Mucosa of descending colon (tissue), 3 donors: ENCODE measurements around the gene HOXD11. TPM values are rescaled to one million over a fixed set of nuclear protein-coding genes. Genes with fewer than 3 reads are reported as not detected.
A peak's percentile ranks its signal among the peaks of the same experiment; 100 is the strongest.

Source experiments
- ATAC-seq: fragments of 200-7000 bp; cut with Tn5 transposase; one replicate; pipeline ENCODE4 v1.9.1; 2020; ENCODE audit warnings: mild to moderate bottlenecking, moderate library complexity
- DNase-seq, 3 donors: peaks; one replicate each; pipeline ENCODE4 v3.0.0-alpha.2; 2020
- H3K36me3 ChIP-seq: fragments of 200-600 bp; one replicate; pipeline ENCODE4 v1.8.0; 2021; ENCODE audit warnings: low read depth, mild to moderate bottlenecking
- H3K4me1 ChIP-seq: fragments of 200-600 bp; one replicate; pipeline ENCODE4 v1.8.0; 2021; ENCODE audit warnings: low read depth, mild to moderate bottlenecking
- H3K4me3 ChIP-seq: fragments of 200-600 bp; one replicate; pipeline ENCODE4 v1.8.0; 2021; ENCODE audit warnings: mild to moderate bottlenecking
- H3K9me3 ChIP-seq: fragments of 200-600 bp; one replicate; pipeline ENCODE4 v1.8.0; 2021; ENCODE audit warnings: mild to moderate bottlenecking
- CTCF ChIP-seq: fragments of 200-600 bp; IDR thresholded peaks from one replicate; pipeline ENCODE4 v1.8.0; 2022; ENCODE audit warnings: antibody characterized with exemption, mild to moderate bottlenecking
- intact Hi-C, 2 donors: fragments of 100-400 bp; cut with DNase I in 1 of 2; cut with micrococcal nuclease in 1 of 2; formaldehyde crosslinking; loops; one replicate each; pipeline versions ENCODE4 v1.11.0 to v1.11.1; 2022; cut with DNase I, micrococcal nuclease
- total RNA-seq, 3 donors: library from RNA; stranded (reverse); fragmentation: NEBNext Ultra II Directional in 2 of 3; extraction: Animal tissue kit (Norgen Biotek cat#: 25700) in 2 of 3; gene quantifications; one replicate each; pipeline versions ENCODE4 v1.2.1 to v1.2.4, GENCODE V29; 2021 to 2023
- donor health status: DM: no; HTN: no; CAD: no; lungs with moderate emphysema.
- donor health status: DM: no; HTN: no; CAD: no.
- donor health status: DM: no; HTN: yes; CAD: no.

Gene HOXD11
- total RNA-seq, 3 donors from 2014 or later: 1.2 to 2.1 (median 2.1) TPM

GRCh38 chr2:176097820-176098365 lies 9.2 kb upstream of the HOXD11 start:
- no peak for ATAC-seq
- Histone ChIP-seq H3K4me3 (no peak overlapping the region), H3K4me1 (peaks cover 24% of the 10 kb centered on the region), H3K36me3 (no peaks in the 10 kb centered on the region), H3K9me3 (no peaks in the 10 kb centered on the region)
- DNase-seq: no peak
- intact Hi-C loops: loop anchor here in 1 of 2 donors (5.0 kb wide), 1 partner anchor 406 kb away; no protein-coding TSS in a partner anchor
- TF ChIP-seq CTCF: no peak

- Histone ChIP-seq H3K4me1 (peaks cover 17% of the 10 kb centered on the region), H3K9me3 (no peaks in the 10 kb centered on the region), H3K4me3 (no peak overlapping the region), H3K36me3 (no peaks in the 10 kb centered on the region)
- ATAC-seq: no peak
- intact Hi-C loops: loop anchor here in 1 of 2 donors (5.0 kb wide), 1 partner anchor 406 kb away; no protein-coding TSS in a partner anchor
- DNase-seq: no peak
- no peak for TF ChIP-seq CTCF
These were observed 8.5 kb upstream of the HOXD11 start for GRCh38 chr2:176098366-176099158.

GRCh38 chr2:176099159-176099727 lies 7.8 kb upstream of the HOXD11 start:
- no peak for DNase-seq
- no peak overlapping the region for H3K4me3 ChIP-seq

GRCh38 chr2:176099728-176100546 lies 7.1 kb upstream of the HOXD11 start, which contains the start of gene HOXD12:
TSS of gene HOXD12 (plus strand) at chr2:176099795. CDS start at chr2:176099802, 7 bp downstream.
- Histone ChIP-seq H3K36me3 (no peaks in the 10 kb centered on the region), H3K9me3 (no peaks in the 10 kb centered on the region), H3K4me3 (no peak within 1 kb of the TSS), H3K4me1 (peaks cover 22% of the 10 kb centered on the region)
- no peak for TF ChIP-seq CTCF
- peak in 1 of 3 donors; percentile 23 for DNase-seq
- no peak for ATAC-seq
- intact Hi-C loops: loop anchor here in 1 of 2 donors (5.0 kb wide), 1 partner anchor 408 kb away; no protein-coding TSS in a partner anchor

More at GRCh38 chr2:176099159-176099727, 7.8 kb upstream of the HOXD11 start:
- no peaks in the 10 kb centered on the region for H3K36me3 ChIP-seq
- no peak for ATAC-seq
- TF ChIP-seq CTCF: no peak
- no peaks in the 10 kb centered on the region for H3K9me3 ChIP-seq
- intact Hi-C loops: loop anchor here in 1 of 2 donors (5.0 kb wide), 1 partner anchor 407 kb away; no protein-coding TSS in a partner anchor
- peaks cover 17% of the 10 kb centered on the region for H3K4me1 ChIP-seq

- TF ChIP-seq CTCF: no peak
- DNase-seq (peak in 1 of 3 donors; percentile 10), ATAC-seq (no peak)
- Histone ChIP-seq H3K4me1 (peaks cover 22% of the 10 kb centered on the region), H3K36me3 (no peaks in the 10 kb centered on the region), H3K4me3 (no peak overlapping the region), H3K9me3 (no peaks in the 10 kb centered on the region)
- intact Hi-C loops: no loop called here
These were observed 6.4 kb upstream of the HOXD11 start for GRCh38 chr2:176100547-176101140.
